Measurements from ENCODE around the gene CROCC2. TPM values are rescaled to one million over a fixed set of nuclear protein-coding genes. Genes with fewer than 3 reads are reported as not detected.

The CROCC2 gene
- total RNA-seq, 1 experiment from 2014 or later, result not detected

- peaks cover 13% of the 10 kb centered on the region; the same call in 1 of the 2 replicates for H3K27me3 ChIP-seq (ENCODE audit: insufficient read depth, low read length)
- intact Hi-C loops (cut with micrococcal nuclease), result no loop called here
- DNase-seq (ENCODE audit: low read depth, low spot score), result peak; percentile 58
Measured at GRCh38 chr2:240895656-240896388, 10.3 kb upstream of the CROCC2 start, which contains the start of gene MAB21L4. Gene MAB21L4, minus strand, starts transcription at chr2:240896156. Its CDS starts 159 bp downstream, at chr2:240895997.

More at GRCh38 chr2:240895656-240896388, 10.3 kb upstream of the CROCC2 start, which contains the start of gene MAB21L4:
- RAD21 ChIA-PET (ENCODE audit: low non-redundant PET in 1 of 2, low total read pairs in 2 of 2, uncharacterized antibody in 2 of 2, unreplicated experiment in 2 of 2), result no interaction called here
- H3K27ac ChIP-seq (ENCODE audit: low read depth, low read length), result no peak within 1 kb of the TSS
- H3K36me3 ChIP-seq (ENCODE audit: control insufficient read depth in 1 of 2, insufficient read depth in 2 of 2, low read length in 2 of 2), result no peaks in the 10 kb centered on the region
- no peak within 1 kb of the TSS for H2AFZ ChIP-seq (ENCODE audit: low read depth, low read length, poor library complexity, severe bottlenecking)
- H3K79me2 ChIP-seq (ENCODE audit: insufficient read depth, low read length), result no peaks in the 10 kb centered on the region
- H4K20me1 ChIP-seq (ENCODE audit: insufficient read depth), result no peaks in the 10 kb centered on the region
- H3K9ac ChIP-seq (ENCODE audit: low read length), result peak within 1 kb of the TSS; percentile 18; the same call in 1 of the 2 replicates
- peak within 1 kb of the TSS in 1 of 2 experiments; percentile 7; a peak in 1 of 4 replicates for H3K4me3 ChIP-seq (replicated peaks in 1 of 2; ENCODE audit: low read depth in 1 of 2, low read length in 2 of 2)
- CTCF ChIA-PET, result interaction anchor here (1.3 kb wide), 1 partner anchor 19 kb away, joined by 4 read pairs; no protein-coding TSS in a partner anchor
- H3K4me2 ChIP-seq (ENCODE audit: low read length), result peak within 1 kb of the TSS; percentile 75
- peak; percentile 77 for ATAC-seq
- TF ChIP-seq FOSL1 (IDR thresholded peaks at IDR 0.05; ENCODE audit: low read depth), result peak; percentile 93
- TF ChIP-seq YY1 (IDR thresholded peaks at IDR 0.05; ENCODE audit: extremely low read depth, insufficient replicate concordance, low read depth, low read length), result peak; percentile 69
- TF ChIP-seq TCF7L2 (IDR thresholded peaks at IDR 0.05; ENCODE audit: borderline replicate concordance, extremely low read depth, insufficient read depth, insufficient read length), result peak; percentile 53
- no peak for TF ChIP-seq ELF1 (IDR thresholded peaks at IDR 0.05; ENCODE audit: borderline replicate concordance, low read depth)
- peak; percentile 30 for TF ChIP-seq ZBTB33 (IDR thresholded peaks at IDR 0.05; ENCODE audit: extremely low read depth, insufficient replicate concordance, low read length)
- peak; percentile 69 for TF ChIP-seq POLR2AphosphoS5 (IDR thresholded peaks at IDR 0.05; ENCODE audit: low read depth, low read length)
- peak; percentile 98 for TF ChIP-seq JUND (IDR thresholded peaks at IDR 0.05)
- TF ChIP-seq RAD21 (IDR thresholded peaks at IDR 0.05; ENCODE audit: low read depth), result no peak
- TF ChIP-seq CTCF (IDR thresholded peaks at IDR 0.05 in 2 of 3, conservative IDR thresholded peaks at IDR 0.05 in 1 of 3; ENCODE audit: borderline replicate concordance in 1 of 3, insufficient read depth in 1 of 3, low read depth in 2 of 3, low read length in 2 of 3), result no peak
- POLR2A ChIA-PET, result no interaction called here
- no peaks in the 10 kb centered on the region for H3K9me2 ChIP-seq (ENCODE audit: insufficient read depth)
- BruUV-seq (replicated peaks), result no TSS peak
- peaks cover 34 to 60% of the 10 kb centered on the region in 2 experiments for H3K4me1 ChIP-seq (ENCODE audit: control insufficient read depth in 1 of 2, insufficient read depth in 2 of 2, low read length in 2 of 2)
- H3K9me3 ChIP-seq (ENCODE audit: control insufficient read depth in 1 of 2, insufficient read depth in 1 of 2, low read depth in 1 of 2, low read length in 2 of 2), result no peaks in the 10 kb centered on the region
